ENCODE data around the gene ANKS1A. TPM values are rescaled to one million over a fixed set of nuclear protein-coding genes. Genes with fewer than 3 reads are reported as not detected.
"Not testable (repeated sequence)": the region's sequence is repeated elsewhere in the genome, so short reads cannot be mapped to it uniquely, and the experiment has no call there.

The ANKS1A gene
- polyA plus RNA-seq, 4 donors = 37.4 to 49.0 (median 44.5) TPM

GRCh38 chr6:34914358-34914757 is 25.3 kb downstream of the ANKS1A start:
- no peak for DNase-seq (ENCODE audit: low read depth in 4 of 4, low spot score in 3 of 4)

DNA sequence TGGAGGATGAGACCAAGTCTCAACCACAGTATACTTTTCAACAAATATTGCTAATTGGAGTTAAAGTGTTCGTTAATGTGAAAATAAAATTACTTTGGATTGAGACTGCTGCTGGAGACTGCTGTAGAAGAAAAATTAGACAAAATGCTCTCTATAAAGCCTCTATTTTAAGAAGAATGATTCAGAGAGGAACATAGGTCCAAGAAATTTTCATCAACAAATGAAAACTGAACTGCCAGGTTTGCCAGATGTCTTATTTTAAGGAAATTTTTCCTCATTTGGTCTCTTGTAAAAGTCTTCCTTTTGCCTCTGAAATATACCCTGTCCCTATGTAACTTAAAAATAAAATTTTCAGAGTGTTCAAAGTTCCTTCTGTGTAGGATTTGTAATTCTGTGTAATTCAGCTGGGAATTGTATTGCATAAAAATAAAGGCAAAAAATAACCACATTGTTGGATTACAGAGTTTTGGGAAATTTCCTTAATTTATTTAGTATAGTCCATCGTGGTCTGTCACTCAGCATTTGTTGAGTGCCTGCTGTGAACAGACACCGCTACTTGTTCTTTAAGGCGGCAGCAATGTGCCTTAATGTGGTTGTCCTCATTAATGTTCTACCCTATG is 27.4 kb downstream of the ANKS1A start:
- no peak for DNase-seq (ENCODE audit: low read depth in 4 of 4, low spot score in 3 of 4)

- no peak for DNase-seq (ENCODE audit: low read depth in 4 of 4, low spot score in 3 of 4)
Measured at GRCh38 chr6:34917626-34918285, 28.7 kb downstream of the ANKS1A start.

- DNase-seq (ENCODE audit: low read depth in 4 of 4, low spot score in 3 of 4) = no peak
Measured at GRCh38 chr6:34919651-34920050, 30.6 kb downstream of the ANKS1A start.

GRCh38 chr6:34920097-34920496 is 31.0 kb downstream of the ANKS1A start:
- DNase-seq (ENCODE audit: low read depth in 4 of 4, low spot score in 3 of 4) = no peak

- DNase-seq (ENCODE audit: low read depth in 4 of 4, low spot score in 3 of 4) = no peak
Measured at GRCh38 chr6:34922177-34922663, 33.2 kb downstream of the ANKS1A start.

DNA sequence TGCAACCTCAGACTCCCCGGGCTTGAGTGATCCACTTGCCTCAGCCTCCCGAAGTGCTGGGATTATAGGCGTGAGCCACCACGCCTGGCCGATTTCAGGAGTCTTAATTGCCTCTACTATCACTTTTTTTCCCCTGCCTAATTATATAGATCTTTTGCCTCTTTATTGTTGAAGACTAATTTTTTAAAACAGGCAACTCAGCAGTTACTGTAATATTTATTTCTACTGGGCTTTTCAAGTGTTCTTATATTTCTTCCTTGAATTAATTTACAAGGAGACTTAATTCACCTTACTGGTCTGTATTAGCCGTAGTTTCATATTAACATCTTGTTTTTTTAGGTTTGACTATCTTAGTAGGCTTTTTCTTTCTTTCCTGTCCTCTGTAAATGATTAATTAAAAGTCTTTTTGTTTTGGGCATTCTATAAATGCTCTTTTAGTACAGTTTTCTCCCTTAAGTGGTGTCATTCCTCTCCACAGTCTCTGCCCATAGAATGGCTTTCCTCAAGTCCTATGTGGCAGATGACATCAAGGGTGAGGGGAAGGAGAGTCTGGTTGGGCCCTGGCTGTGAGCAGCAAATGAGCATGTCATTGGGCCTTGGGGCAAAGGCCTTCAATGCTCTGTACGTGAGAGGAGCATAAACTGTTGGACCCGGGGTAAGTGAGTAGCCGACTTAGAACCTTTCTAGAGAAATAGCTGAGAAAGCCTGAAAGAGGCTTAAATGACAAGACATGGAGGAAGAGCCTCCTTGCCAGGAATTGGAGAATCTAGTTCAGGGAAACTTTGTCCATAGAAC is 36.0 kb downstream of the ANKS1A start:
- DNase-seq (ENCODE audit: low read depth in 4 of 4, low spot score in 3 of 4) = no peak

GRCh38 chr6:34926655-34927054 is 37.6 kb downstream of the ANKS1A start:
- DNase-seq (ENCODE audit: low read depth in 4 of 4, low spot score in 3 of 4) = no peak

DNA sequence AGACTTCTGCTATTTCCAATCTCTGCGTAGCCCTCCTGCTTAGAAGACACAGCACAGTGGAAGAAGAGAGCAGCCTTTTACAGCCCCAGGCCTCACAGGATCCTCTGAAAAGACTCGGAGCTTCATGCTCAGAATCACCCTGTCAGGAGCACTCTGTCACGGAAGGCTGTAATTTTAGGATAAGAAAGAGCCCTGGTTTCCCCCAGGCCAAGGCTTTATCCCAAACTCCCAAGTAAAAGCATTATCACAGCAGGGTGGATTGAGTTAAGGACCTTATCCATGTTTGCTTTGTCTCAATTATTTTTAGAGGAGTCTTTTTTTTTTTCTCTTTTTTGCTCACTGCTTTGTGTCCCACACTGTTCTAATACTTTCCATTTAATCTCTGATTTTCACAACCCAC is 39.2 kb downstream of the ANKS1A start:
- DNase-seq (ENCODE audit: low read depth in 4 of 4, low spot score in 3 of 4) = no peak

DNA sequence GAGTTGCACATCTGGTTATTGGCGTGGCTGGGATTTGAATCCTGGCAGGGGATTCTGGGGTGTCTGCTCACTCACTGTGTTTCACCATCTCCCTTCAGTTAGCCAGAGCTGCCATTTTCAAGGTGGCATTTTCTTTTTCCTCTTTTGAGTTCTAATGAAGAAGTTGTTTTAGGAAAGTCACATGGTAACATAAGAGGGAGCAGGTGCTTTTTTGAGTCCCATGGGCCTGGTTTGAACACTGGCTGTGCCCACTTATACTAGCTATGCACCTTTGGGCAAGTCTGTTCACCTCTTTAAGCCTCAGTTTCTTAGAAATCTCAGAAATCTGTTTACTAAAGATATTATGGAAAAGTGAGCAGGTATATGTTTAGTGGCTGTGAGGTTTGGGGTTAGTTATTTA is 39.6 kb downstream of the ANKS1A start:
- no peak for DNase-seq (ENCODE audit: low read depth in 4 of 4, low spot score in 3 of 4)

GRCh38 chr6:34929241-34929978 is 40.4 kb downstream of the ANKS1A start:
- no peak for DNase-seq (ENCODE audit: low read depth in 4 of 4, low spot score in 3 of 4)

- no peak for DNase-seq (ENCODE audit: low read depth in 4 of 4, low spot score in 3 of 4)
Measured at GRCh38 chr6:34930221-34930620, 41.2 kb downstream of the ANKS1A start.

GRCh38 chr6:34932202-34932601 is 43.1 kb downstream of the ANKS1A start:
- DNase-seq (ENCODE audit: low read depth in 4 of 4, low spot score in 3 of 4) = not testable (repeated sequence)

DNA sequence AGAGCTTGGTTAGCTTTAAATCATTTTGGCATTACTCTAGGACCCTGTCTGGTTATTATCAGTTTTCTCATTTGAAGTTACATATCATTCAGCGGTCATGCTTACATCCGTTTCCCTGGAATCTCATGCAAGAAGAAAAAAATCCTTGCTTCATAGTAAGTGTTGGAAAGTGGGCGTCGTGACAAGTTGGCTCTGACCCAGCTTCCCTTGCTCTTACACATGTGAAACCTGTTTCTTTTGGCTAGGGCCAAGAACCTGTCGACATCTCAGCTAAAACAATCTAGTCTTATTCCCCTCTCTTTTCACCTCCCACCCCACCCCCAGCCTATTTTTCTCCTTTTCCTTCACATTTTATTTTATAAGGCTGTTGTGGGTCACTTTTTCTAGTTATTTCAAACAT is 45.5 kb downstream of the ANKS1A start:
- peak in 3 of 4 donors; percentile 35 to 45 (median 38) for DNase-seq (ENCODE audit: low read depth in 4 of 4, low spot score in 3 of 4)

DNA sequence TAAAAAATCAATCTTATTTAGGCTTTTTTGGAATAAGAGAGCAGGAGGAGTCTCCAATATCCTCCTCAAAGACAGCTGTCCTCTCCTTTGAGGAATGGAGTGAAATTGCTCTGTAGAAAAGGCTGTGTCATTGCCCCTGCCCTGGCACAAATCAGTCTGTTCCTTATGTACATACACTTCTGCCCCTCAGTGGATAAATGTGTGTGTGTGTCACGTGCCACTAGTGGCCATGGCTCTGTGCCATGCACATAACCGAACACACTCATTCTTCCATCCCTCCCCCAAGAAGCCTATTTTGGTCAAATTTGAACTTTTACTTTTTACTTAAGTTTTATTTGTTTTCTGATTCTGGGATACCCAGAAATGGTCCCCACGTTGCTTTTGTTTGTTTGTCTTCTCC is 49.2 kb downstream of the ANKS1A start:
- no peak for DNase-seq (ENCODE audit: low read depth in 4 of 4, low spot score in 3 of 4)

GRCh38 chr6:34940030-34940434 is 51.0 kb downstream of the ANKS1A start:
- no peak for DNase-seq (ENCODE audit: low read depth in 4 of 4, low spot score in 3 of 4)

GRCh38 chr6:34941421-34941820 is 52.4 kb downstream of the ANKS1A start:
- no peak for DNase-seq (ENCODE audit: low read depth in 4 of 4, low spot score in 3 of 4)

GRCh38 chr6:34945317-34945716 is 56.3 kb downstream of the ANKS1A start:
- DNase-seq (ENCODE audit: low read depth in 4 of 4, low spot score in 3 of 4) = no peak

DNA sequence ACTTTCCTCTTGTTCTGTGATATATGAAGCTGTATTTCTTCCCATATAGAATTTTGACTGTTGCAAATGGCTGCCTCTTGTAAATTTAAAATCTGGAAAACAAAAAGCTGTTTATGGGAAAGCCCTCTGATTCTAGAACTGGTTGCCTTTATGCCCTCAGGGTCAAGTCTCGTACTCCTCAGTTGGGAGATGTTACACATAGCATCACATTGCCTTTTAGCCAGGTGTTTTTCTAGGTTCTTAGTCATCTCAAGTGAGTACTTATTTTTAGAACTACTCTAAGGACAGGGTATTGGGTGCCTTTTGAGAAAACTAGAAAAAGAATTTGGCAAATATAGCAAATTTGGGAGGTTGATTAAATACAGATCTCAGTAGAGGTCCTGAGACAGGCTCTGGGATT is 58.5 kb downstream of the ANKS1A start:
- DNase-seq (ENCODE audit: low read depth in 4 of 4, low spot score in 3 of 4) = no peak

DNA sequence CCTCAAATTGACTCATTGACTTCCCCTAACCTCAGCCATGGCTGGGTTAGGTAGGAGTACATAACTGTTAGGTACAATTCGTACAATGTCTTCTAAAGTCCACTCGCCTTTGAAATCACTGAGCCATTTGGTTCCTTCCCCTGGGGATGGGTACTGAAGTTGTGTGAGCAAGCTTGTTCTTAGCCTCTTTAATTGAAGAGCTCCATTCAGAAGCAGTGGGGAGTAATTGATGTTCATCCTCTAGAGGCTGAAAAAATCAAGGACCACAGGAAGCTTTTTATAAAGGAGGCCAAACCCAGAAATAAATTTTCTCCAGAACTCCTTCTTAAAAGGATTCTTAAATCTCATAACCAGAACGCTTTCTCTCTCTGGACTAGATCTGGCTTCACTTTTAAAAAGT is 60.6 kb downstream of the ANKS1A start:
- DNase-seq (ENCODE audit: low read depth in 4 of 4, low spot score in 3 of 4) = no peak

DNA sequence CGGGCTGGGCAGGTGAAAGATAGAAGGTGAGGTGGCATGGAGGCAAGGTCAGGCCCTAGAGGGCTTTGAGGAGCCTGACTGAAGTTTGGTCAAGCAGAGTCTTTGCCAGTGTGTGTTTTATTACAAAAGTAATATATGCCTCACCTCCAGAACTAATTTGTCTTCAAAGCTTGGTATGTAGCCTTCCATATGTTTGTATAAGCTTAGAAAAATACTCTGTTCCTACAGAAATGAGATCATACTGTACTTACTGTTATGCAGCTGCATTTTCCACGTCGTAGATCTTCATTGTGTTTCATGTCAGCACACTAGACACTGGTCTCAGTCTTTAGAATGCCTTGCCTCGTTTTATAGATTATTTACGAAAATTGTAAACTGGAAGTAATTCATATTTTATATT is 61.8 kb downstream of the ANKS1A start:
- DNase-seq (ENCODE audit: low read depth in 4 of 4, low spot score in 3 of 4) = no peak
